Ovary (tissue), 3 donors: Measurements from ENCODE around the gene TFIP11.
"Not testable (repeated sequence)": the region's sequence is repeated elsewhere in the genome, so short reads cannot be mapped to it uniquely, and the experiment has no call there.

Experiments
- CTCF ChIP-seq, 3 donors: fragments of 450-650 bp in 2 of 3; fragments of 200-600 bp in 1 of 3; IDR thresholded peaks; one replicate each; pipeline versions ENCODE4 v1.5.1 to v1.8.0; 2016 to 2022; ENCODE audit warnings: antibody characterized with exemption in 3 of 3, mild to moderate bottlenecking in 1 of 3
- POLR2A ChIP-seq: fragments of 450-650 bp; IDR thresholded peaks from one replicate; pipeline ENCODE4 v1.6.1; 2017; ENCODE audit warnings: antibody characterized with exemption, mild to moderate bottlenecking, moderate library complexity
- donor health status: DM: no; HTN: no; CAD: no.

DNA sequence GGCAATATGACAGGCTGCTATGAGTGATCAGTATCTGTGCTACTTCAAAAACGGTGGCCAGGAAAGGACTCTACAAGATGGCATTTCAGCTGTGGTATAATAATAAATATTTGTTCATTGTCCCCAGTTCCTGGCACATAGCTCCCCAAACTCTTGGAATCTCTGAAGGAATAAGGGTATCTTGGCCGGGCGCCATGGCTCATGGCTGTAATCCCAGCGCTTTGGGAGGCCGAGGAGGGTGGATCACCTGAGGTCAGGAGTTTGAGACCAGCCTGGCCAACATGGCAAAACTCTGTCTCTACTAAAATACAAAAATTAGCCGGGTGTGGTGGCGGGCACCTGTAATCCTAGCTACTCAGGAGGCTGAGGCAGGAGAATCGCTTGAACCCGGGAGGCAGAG lies 16.2 kb upstream of the TFIP11 start:
- TF ChIP-seq CTCF (IDR thresholded peaks at IDR 0.05); POLR2A: not testable (repeated sequence)
